Activated T-helper 2 cell treated with anti-CD3 and anti-CD28 coated beads, Interferon-gamma antibody, Interleukin-2, Interleukin-4, amounts not matched to agents 10 μg/mL and 5 μg/mL and 100 μg/mL, durations not matched to agents 14 hours and 24 hours and 36 hours (primary cell): ENCODE measurements around the gene EFNA5. TPM values are rescaled to one million over a fixed set of nuclear protein-coding genes. Genes with fewer than 3 reads are reported as not detected.

ENCODE experiments used
- DNase-seq: peaks from one replicate; pipeline ENCODE4 v3.0.0; 2021; ENCODE audit warnings: low spot score
- H3K27ac Mint-ChIP-seq: one replicate; pipeline ENCODE4 v1.8.0; 2021; ENCODE audit warnings: mixed read lengths
- H3K27me3 Mint-ChIP-seq: one replicate; pipeline ENCODE4 v1.8.0; 2021; ENCODE audit warnings: low read depth, mixed read lengths
- H3K36me3 Mint-ChIP-seq: one replicate; pipeline ENCODE4 v1.8.0; 2021; ENCODE audit warnings: low read depth, mixed read lengths
- H3K4me1 Mint-ChIP-seq: one replicate; pipeline ENCODE4 v1.8.0; 2021; ENCODE audit warnings: low read depth, mixed read lengths
- H3K4me3 Mint-ChIP-seq: one replicate; pipeline ENCODE4 v1.8.0; 2021; ENCODE audit warnings: low read depth, mild to moderate bottlenecking, moderate library complexity, mixed read lengths
- H3K9me3 Mint-ChIP-seq: one replicate; pipeline ENCODE4 v1.8.0; 2021; ENCODE audit warnings: mixed read lengths
- intact Hi-C: fragments of 100-400 bp; cut with micrococcal nuclease; formaldehyde crosslinking; loops from one replicate; pipeline ENCODE4 v1.15.1; 2023
- total RNA-seq: library from RNA; stranded (reverse); gene quantifications from 2 replicates; pipeline ENCODE4 v1.2.3, GENCODE V29; 2022

The EFNA5 gene
- total RNA-seq, 1 donor from 2014 or later: not detected

DNA sequence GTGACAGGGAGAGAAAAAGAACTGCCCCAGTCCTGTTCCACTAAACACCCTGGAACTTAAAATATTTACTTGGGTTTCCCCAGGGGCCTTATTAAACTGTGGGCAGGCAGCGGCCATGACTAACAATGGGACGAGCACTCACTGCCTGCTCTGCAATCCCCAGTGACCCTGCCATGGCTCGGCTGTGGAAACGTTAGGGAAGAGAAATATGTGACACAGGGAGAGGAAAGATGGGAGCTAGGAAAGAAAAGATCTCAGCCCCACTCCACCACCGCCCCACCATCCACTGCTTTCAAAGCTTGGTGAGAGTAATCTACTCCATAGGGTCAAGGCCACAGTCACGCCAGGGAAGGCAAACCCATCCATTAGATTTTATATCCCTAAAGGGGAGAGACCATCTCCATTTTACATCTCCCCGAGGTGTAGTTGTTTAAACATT, 117.6 kb downstream of the EFNA5 start:
- no peaks in the 10 kb centered on the region for H3K36me3 Mint-ChIP-seq
- no peak overlapping the region for H3K4me3 Mint-ChIP-seq
- no peaks in the 10 kb centered on the region for H3K4me1 Mint-ChIP-seq
- no peaks in the 10 kb centered on the region for H3K9me3 Mint-ChIP-seq
- peaks cover 8% of the 10 kb centered on the region for H3K27me3 Mint-ChIP-seq
- no peak overlapping the region for H3K27ac Mint-ChIP-seq
- DNase-seq: no peak
- intact Hi-C loops: no loop called here

GRCh38 chr5:107551088-107551487, 119.6 kb downstream of the EFNA5 start:
- Mint-ChIP-seq H3K27ac (no peak overlapping the region), H3K9me3 (no peaks in the 10 kb centered on the region), H3K4me3 (no peak overlapping the region), H3K27me3 (peaks cover 8% of the 10 kb centered on the region), H3K4me1 (no peaks in the 10 kb centered on the region), H3K36me3 (no peaks in the 10 kb centered on the region)
- DNase-seq: no peak
- intact Hi-C loops: no loop called here

GRCh38 chr5:107549567-107549966, 121.2 kb downstream of the EFNA5 start:
- intact Hi-C loops: no loop called here

DNA sequence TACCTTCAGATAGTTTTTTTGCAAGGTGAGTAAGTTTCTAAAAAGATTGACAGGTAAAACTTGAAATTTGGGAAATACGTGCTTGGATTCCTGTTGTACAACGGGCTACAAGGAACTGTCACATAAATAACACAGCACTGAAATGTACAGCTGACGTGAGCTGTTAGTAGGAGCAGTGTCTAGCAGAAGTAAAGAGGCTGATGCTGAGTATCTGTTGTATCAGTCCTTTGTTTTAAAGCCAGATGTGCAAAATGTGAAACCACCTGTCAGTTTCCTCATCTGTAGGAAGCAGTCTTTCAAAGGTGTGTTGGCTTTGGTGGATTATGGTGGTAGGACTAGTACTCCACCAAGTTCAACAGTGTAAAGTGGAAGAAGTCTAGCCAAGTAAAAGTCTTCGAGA, 122.3 kb downstream of the EFNA5 start:
- Mint-ChIP-seq H3K4me1 (no peaks in the 10 kb centered on the region), H3K9me3 (no peaks in the 10 kb centered on the region), H3K27me3 (peaks cover 6% of the 10 kb centered on the region), H3K36me3 (no peaks in the 10 kb centered on the region), H3K27ac (no peak overlapping the region), H3K4me3 (no peak overlapping the region)
- intact Hi-C loops: no loop called here
- DNase-seq: no peak

More at GRCh38 chr5:107549567-107549966, 121.2 kb downstream of the EFNA5 start:
- H3K4me3 Mint-ChIP-seq: no peak overlapping the region
- no peaks in the 10 kb centered on the region for H3K36me3 Mint-ChIP-seq
- H3K4me1 Mint-ChIP-seq: no peaks in the 10 kb centered on the region
- no peak overlapping the region for H3K27ac Mint-ChIP-seq
- peaks cover 6% of the 10 kb centered on the region for H3K27me3 Mint-ChIP-seq
- no peak for DNase-seq
- no peaks in the 10 kb centered on the region for H3K9me3 Mint-ChIP-seq

DNA sequence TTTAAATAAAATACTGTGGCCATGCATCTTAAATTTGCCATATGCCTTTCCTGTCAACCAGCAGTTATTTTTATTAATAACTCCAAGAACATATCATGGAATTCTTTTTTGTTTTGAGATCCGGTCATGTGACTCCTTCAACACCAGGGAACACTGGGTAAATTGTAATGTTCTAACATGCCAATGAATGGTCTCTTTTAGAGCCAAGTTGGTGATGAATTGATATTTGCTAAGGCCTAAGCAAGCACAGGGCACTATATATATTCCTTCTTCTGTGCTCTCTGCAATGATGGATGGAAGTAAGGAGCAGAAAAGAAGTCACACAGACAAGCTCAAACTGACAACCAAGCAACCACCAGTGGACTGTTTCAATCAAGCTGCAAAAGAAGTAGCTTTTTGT, 124.0 kb downstream of the EFNA5 start:
- Mint-ChIP-seq H3K27ac (no peak overlapping the region), H3K4me3 (no peak overlapping the region), H3K27me3 (peaks cover 15% of the 10 kb centered on the region), H3K36me3 (no peaks in the 10 kb centered on the region), H3K4me1 (no peaks in the 10 kb centered on the region), H3K9me3 (no peaks in the 10 kb centered on the region)
- intact Hi-C loops: no loop called here
- no peak for DNase-seq

DNA sequence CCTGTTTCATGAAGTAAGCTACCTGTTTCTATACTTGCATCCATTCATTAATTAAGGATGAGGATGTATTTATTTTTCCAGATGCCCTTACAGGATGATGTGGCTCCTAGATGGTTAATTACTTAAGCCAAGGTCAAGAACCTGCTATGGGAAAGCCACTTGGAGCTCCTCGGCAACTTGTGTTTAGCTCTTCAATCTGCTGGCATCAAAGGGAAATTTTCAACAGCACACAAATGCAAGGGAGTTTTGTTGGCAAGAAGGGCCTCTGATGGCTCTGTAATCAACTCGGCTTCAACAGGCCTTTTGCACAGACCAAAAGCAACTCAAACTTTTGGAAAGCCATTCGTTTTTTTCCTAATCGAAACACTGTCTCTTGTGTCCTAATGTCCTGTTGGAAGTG, 125.3 kb downstream of the EFNA5 start:
- no peaks in the 10 kb centered on the region for H3K36me3 Mint-ChIP-seq
- no peak for DNase-seq
- H3K4me1 Mint-ChIP-seq: no peaks in the 10 kb centered on the region
- peaks cover 11% of the 10 kb centered on the region for H3K27me3 Mint-ChIP-seq
- intact Hi-C loops: no loop called here
- no peaks in the 10 kb centered on the region for H3K9me3 Mint-ChIP-seq
- H3K4me3 Mint-ChIP-seq: no peak overlapping the region
- H3K27ac Mint-ChIP-seq: no peak overlapping the region

GRCh38 chr5:107544967-107545366, 125.8 kb downstream of the EFNA5 start:
- Mint-ChIP-seq H3K36me3 (no peaks in the 10 kb centered on the region), H3K4me3 (no peak overlapping the region), H3K9me3 (no peaks in the 10 kb centered on the region), H3K27me3 (peaks cover 11% of the 10 kb centered on the region), H3K27ac (no peak overlapping the region), H3K4me1 (no peaks in the 10 kb centered on the region)
- DNase-seq: no peak
- intact Hi-C loops: no loop called here

GRCh38 chr5:107544476-107544875, 126.3 kb downstream of the EFNA5 start:
- H3K27me3 Mint-ChIP-seq: peaks cover 11% of the 10 kb centered on the region
- no peaks in the 10 kb centered on the region for H3K9me3 Mint-ChIP-seq
- no peak for DNase-seq
- intact Hi-C loops: no loop called here
- no peak overlapping the region for H3K27ac Mint-ChIP-seq
- H3K36me3 Mint-ChIP-seq: no peaks in the 10 kb centered on the region
- peaks cover 2% of the 10 kb centered on the region for H3K4me1 Mint-ChIP-seq
- no peak overlapping the region for H3K4me3 Mint-ChIP-seq

GRCh38 chr5:107543868-107544267, 126.9 kb downstream of the EFNA5 start:
- Mint-ChIP-seq H3K27me3 (peaks cover 13% of the 10 kb centered on the region), H3K4me1 (peaks cover 2% of the 10 kb centered on the region), H3K27ac (no peak overlapping the region), H3K36me3 (no peaks in the 10 kb centered on the region), H3K4me3 (no peak overlapping the region), H3K9me3 (no peaks in the 10 kb centered on the region)
- DNase-seq: no peak
- intact Hi-C loops: no loop called here

DNA sequence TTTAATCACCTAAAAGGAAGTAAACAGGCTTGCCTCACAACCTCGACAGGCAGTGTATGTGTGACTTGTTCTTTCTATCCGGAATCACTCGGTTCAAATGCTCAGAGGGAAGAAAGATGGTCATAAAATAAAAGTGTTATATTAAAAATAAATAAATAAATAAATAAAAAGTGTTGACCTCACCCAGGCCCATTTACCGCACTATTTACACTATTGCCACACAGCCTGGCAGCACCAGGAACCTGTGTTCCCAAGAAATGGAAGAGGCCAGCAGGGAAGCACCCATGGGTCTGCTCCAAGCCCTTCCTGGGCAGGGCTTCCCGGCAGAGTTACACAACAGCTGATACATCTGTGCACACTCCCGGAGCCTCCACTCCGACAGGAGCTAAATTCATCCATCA, 127.9 kb downstream of the EFNA5 start:
- no peaks in the 10 kb centered on the region for H3K9me3 Mint-ChIP-seq
- H3K27ac Mint-ChIP-seq: no peak overlapping the region
- DNase-seq: no peak
- no peak overlapping the region for H3K4me3 Mint-ChIP-seq
- no peaks in the 10 kb centered on the region for H3K36me3 Mint-ChIP-seq
- intact Hi-C loops: no loop called here
- peaks cover 5% of the 10 kb centered on the region for H3K4me1 Mint-ChIP-seq
- H3K27me3 Mint-ChIP-seq: peaks cover 13% of the 10 kb centered on the region

DNA sequence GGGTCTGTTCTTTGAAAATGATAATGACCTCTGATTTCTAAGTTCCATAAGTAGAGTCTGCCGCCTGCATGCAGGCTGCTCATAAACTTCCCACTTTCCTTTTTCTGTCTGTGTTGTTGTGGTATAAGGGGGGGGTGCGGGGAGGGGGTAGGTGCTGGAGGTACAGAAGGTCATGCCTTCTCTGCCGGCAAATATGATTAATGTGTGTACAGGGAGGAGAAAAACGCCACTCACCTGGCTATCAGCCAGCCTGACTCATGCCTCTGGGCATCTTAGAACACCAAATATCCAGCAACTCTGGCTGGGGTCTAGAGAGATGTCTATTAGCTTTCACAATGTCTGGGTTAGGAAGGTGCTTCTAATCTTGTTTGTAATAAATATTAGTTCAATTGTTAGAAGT, 128.3 kb downstream of the EFNA5 start:
- Mint-ChIP-seq H3K4me3 (no peak overlapping the region), H3K4me1 (peaks cover 5% of the 10 kb centered on the region), H3K36me3 (no peaks in the 10 kb centered on the region), H3K9me3 (no peaks in the 10 kb centered on the region), H3K27me3 (peaks cover 13% of the 10 kb centered on the region), H3K27ac (no peak overlapping the region)
- no peak for DNase-seq
- intact Hi-C loops: no loop called here

DNA sequence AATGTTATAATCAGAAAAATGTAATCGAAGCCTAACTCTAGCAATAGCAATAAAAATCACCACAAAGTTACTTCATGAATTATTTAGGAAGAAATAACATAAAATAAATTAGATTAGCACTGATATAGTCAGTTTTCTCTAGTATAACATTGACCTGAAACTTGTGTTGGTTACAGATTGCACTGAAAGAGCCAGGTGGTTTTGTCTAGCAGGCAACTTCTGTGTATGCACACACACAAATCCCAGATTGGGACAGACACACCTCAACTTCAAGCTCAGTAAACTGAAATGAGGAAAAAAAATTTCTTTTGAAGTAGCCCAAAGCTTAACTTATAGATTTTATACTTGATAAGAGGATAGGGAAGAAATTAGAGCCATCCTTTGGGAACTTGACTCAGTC, 129.3 kb downstream of the EFNA5 start:
- Mint-ChIP-seq H3K27ac (no peak overlapping the region), H3K4me1 (peaks cover 5% of the 10 kb centered on the region), H3K27me3 (peaks cover 13% of the 10 kb centered on the region), H3K36me3 (no peaks in the 10 kb centered on the region), H3K9me3 (no peaks in the 10 kb centered on the region), H3K4me3 (no peak overlapping the region)
- no peak for DNase-seq
- intact Hi-C loops: no loop called here

GRCh38 chr5:107539726-107540330, 130.9 kb downstream of the EFNA5 start:
- intact Hi-C loops: no loop called here
- H3K4me1 Mint-ChIP-seq: peaks cover 5% of the 10 kb centered on the region
- no peaks in the 10 kb centered on the region for H3K36me3 Mint-ChIP-seq
- H3K27ac Mint-ChIP-seq: no peak overlapping the region
- no peak overlapping the region for H3K4me3 Mint-ChIP-seq
- no peaks in the 10 kb centered on the region for H3K9me3 Mint-ChIP-seq
- peaks cover 12% of the 10 kb centered on the region for H3K27me3 Mint-ChIP-seq
- no peak for DNase-seq
